ENCODE data around the gene RAPGEF2. TPM values are rescaled to one million over a fixed set of nuclear protein-coding genes. Genes with fewer than 3 reads are reported as not detected.
"Not testable (repeated sequence)": the region's sequence is repeated elsewhere in the genome, so short reads cannot be mapped to it uniquely, and the experiment has no call there.

RAPGEF2 gene
- total and polyA plus RNA-seq, 4 donors: 44.4 to 116 (median 66.0) TPM

GRCh38 chr4:159298502-159298901, 195.6 kb downstream of the RAPGEF2 start:
- Histone ChIP-seq H3K27me3 (ENCODE audit: control insufficient read depth, insufficient read depth, low read length) (no peaks in the 10 kb centered on the region), H3K27ac (ENCODE audit: low read depth, low read length) (no peak overlapping the region), H3K9me3 (ENCODE audit: control insufficient read depth, insufficient read depth, low read length) (no peaks in the 10 kb centered on the region), H3K4me1 (ENCODE audit: control insufficient read depth, insufficient read depth, low read length) (no peaks in the 10 kb centered on the region), H3K4me3 (ENCODE audit: low read depth, low read length) (no peak overlapping the region), H3K36me3 (ENCODE audit: control insufficient read depth, insufficient read depth, low read length) (no peaks in the 10 kb centered on the region)
- 25% methylated on average over 2 of the region's 4 CpGs for WGBS (ENCODE audit: insufficient coverage)
- DNase-seq (ENCODE audit: low read depth in 4 of 6, low spot score in 6 of 6): no peak

DNA sequence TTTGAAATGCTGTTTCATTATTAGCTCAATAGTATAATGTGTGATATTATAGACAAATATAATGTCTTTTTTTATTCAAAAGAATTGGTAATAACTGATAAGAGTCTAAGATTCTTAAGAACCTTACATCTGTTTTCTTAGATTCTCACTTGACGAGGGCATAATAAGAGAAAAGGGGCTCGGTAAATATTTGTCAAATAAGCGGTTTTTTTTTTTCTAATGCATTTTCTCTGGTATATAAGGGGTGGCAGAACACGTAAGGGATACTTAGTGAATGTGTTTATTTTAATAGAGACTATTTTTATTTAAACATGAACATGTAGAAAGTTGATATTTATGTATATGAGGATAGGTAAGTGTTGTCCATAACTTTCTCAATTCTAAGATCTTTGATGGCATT, 200.6 kb downstream of the RAPGEF2 start:
- no peak for DNase-seq (ENCODE audit: low read depth in 4 of 6, low spot score in 6 of 6)
- Histone ChIP-seq H3K4me1 (ENCODE audit: control insufficient read depth, insufficient read depth, low read length) (no peaks in the 10 kb centered on the region), H3K36me3 (ENCODE audit: control insufficient read depth, insufficient read depth, low read length) (no peaks in the 10 kb centered on the region), H3K27ac (ENCODE audit: low read depth, low read length) (no peak overlapping the region), H3K9me3 (ENCODE audit: control insufficient read depth, insufficient read depth, low read length) (no peaks in the 10 kb centered on the region), H3K27me3 (ENCODE audit: control insufficient read depth, insufficient read depth, low read length) (no peaks in the 10 kb centered on the region), H3K4me3 (ENCODE audit: low read depth, low read length) (no peak overlapping the region)
- no CpG with 5 or more reads among the region's 4 CpGs for WGBS (ENCODE audit: insufficient coverage)

- H3K4me1 ChIP-seq (ENCODE audit: control insufficient read depth, insufficient read depth, low read length): no peaks in the 10 kb centered on the region
- H3K4me3 ChIP-seq (ENCODE audit: low read depth, low read length): no peak overlapping the region
- no peaks in the 10 kb centered on the region for H3K9me3 ChIP-seq (ENCODE audit: control insufficient read depth, insufficient read depth, low read length)
- no peaks in the 10 kb centered on the region for H3K27me3 ChIP-seq (ENCODE audit: control insufficient read depth, insufficient read depth, low read length)
- DNase-seq (ENCODE audit: low read depth in 4 of 6, low spot score in 6 of 6): no peak
- H3K27ac ChIP-seq (ENCODE audit: low read depth, low read length): no peak overlapping the region
- H3K36me3 ChIP-seq (ENCODE audit: control insufficient read depth, insufficient read depth, low read length): no peaks in the 10 kb centered on the region
- WGBS (ENCODE audit: insufficient coverage): no CpG with 5 or more reads among the region's 2 CpGs
These were observed 202.2 kb downstream of the RAPGEF2 start for GRCh38 chr4:159305129-159305528.

DNA sequence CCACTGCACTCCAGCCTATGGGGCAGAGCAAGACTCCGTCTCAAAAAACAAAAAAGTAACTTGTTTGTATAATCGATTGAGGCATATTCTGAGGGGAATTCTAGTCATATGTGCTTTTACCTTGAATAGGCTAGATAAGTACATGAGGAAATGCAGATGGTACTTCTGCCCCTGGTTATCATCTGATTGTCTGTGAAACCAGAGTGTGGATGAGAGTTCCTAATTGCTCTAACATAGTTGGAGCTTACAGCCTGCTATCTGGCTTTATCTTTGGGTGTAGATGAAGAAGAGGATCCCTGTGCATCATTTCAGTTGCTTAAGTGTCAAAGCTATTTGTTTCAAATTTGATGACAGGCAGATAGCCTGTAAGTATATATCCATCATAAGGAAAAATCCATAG, 205.1 kb downstream of the RAPGEF2 start:
- no peak overlapping the region for H3K27ac ChIP-seq (ENCODE audit: low read depth, low read length)
- no peak for DNase-seq (ENCODE audit: low read depth in 4 of 6, low spot score in 6 of 6)

GRCh38 chr4:159308566-159309340, 205.9 kb downstream of the RAPGEF2 start:
- DNase-seq (ENCODE audit: low read depth in 4 of 6, low spot score in 6 of 6): no peak
- Histone ChIP-seq H3K9me3 (ENCODE audit: control insufficient read depth, insufficient read depth, low read length) (no peaks in the 10 kb centered on the region), H3K36me3 (ENCODE audit: control insufficient read depth, insufficient read depth, low read length) (no peaks in the 10 kb centered on the region), H3K27ac (ENCODE audit: low read depth, low read length) (no peak overlapping the region), H3K27me3 (ENCODE audit: control insufficient read depth, insufficient read depth, low read length) (no peaks in the 10 kb centered on the region), H3K4me3 (ENCODE audit: low read depth, low read length) (no peak overlapping the region), H3K4me1 (ENCODE audit: control insufficient read depth, insufficient read depth, low read length) (no peaks in the 10 kb centered on the region)
- WGBS (ENCODE audit: insufficient coverage): 37% methylated on average over 2 of the region's 4 CpGs

More for the DNA sequence above, 205.1 kb downstream of the RAPGEF2 start:
- Histone ChIP-seq H3K9me3 (ENCODE audit: control insufficient read depth, insufficient read depth, low read length) (no peaks in the 10 kb centered on the region), H3K4me1 (ENCODE audit: control insufficient read depth, insufficient read depth, low read length) (no peaks in the 10 kb centered on the region), H3K4me3 (ENCODE audit: low read depth, low read length) (no peak overlapping the region), H3K36me3 (ENCODE audit: control insufficient read depth, insufficient read depth, low read length) (no peaks in the 10 kb centered on the region), H3K27me3 (ENCODE audit: control insufficient read depth, insufficient read depth, low read length) (no peaks in the 10 kb centered on the region)
- WGBS (ENCODE audit: insufficient coverage): no CpG with 5 or more reads among the region's 2 CpGs

GRCh38 chr4:159312236-159312635, 209.4 kb downstream of the RAPGEF2 start:
- no peaks in the 10 kb centered on the region for H3K9me3 ChIP-seq (ENCODE audit: control insufficient read depth, insufficient read depth, low read length)
- no peak for DNase-seq (ENCODE audit: low read depth in 4 of 6, low spot score in 6 of 6)
- H3K27ac ChIP-seq (ENCODE audit: low read depth, low read length): no peak overlapping the region
- H3K4me1 ChIP-seq (ENCODE audit: control insufficient read depth, insufficient read depth, low read length): no peaks in the 10 kb centered on the region
- H3K36me3 ChIP-seq (ENCODE audit: control insufficient read depth, insufficient read depth, low read length): peaks cover 7% of the 10 kb centered on the region
- no peak overlapping the region for H3K4me3 ChIP-seq (ENCODE audit: low read depth, low read length)
- H3K27me3 ChIP-seq (ENCODE audit: control insufficient read depth, insufficient read depth, low read length): no peaks in the 10 kb centered on the region

DNA sequence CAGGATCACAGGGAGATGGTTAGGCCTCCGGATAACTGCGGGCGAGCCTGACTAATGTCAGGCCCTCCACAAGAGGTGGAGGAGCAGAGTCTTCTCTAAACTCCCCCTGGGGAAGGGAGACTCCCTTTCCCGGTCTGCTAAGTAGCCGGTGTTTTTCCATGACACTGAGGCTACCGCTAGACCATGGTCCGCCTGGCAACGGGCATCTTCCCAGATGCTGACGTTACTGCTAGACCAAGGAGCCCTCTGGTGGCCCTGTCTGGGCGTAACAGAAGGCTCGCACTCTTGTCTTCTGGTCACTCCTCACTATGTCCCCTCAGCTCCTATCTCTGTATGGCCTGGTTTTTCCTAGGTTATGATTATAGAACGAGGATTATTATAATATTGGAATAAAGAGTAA, 213.0 kb downstream of the RAPGEF2 start:
- not testable (repeated sequence) for H3K36me3 ChIP-seq (ENCODE audit: control insufficient read depth, insufficient read depth, low read length); H3K27ac ChIP-seq (ENCODE audit: low read depth, low read length); H3K4me3 ChIP-seq (ENCODE audit: low read depth, low read length); H3K4me1 ChIP-seq (ENCODE audit: control insufficient read depth, insufficient read depth, low read length); DNase-seq (ENCODE audit: low read depth in 4 of 6, low spot score in 6 of 6); H3K9me3 ChIP-seq (ENCODE audit: control insufficient read depth, insufficient read depth, low read length); H3K27me3 ChIP-seq (ENCODE audit: control insufficient read depth, insufficient read depth, low read length)
- WGBS (ENCODE audit: insufficient coverage): 92% methylated on average over 8 of the region's 12 CpGs

DNA sequence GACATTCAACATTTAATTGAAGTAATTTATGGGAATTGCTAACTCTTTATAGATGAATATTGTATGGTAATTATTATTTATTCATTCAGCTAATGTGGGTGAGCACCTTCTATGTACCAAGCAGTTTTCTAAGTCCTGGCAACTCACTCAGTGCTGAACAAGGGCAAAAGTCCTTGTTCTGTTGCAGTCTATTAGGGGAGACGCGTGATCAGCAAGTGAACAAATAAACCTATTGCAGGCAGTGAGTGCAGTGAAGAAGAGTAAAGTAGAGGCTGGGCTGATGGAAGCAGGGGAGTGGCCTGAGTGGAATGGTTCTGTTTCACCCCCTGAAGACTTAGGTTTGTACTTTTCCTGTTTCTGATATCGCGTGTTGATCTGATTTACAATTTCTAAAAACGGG, 214.3 kb downstream of the RAPGEF2 start:
- WGBS (ENCODE audit: insufficient coverage): 91% methylated on average over 5 of the region's 5 CpGs

DNA sequence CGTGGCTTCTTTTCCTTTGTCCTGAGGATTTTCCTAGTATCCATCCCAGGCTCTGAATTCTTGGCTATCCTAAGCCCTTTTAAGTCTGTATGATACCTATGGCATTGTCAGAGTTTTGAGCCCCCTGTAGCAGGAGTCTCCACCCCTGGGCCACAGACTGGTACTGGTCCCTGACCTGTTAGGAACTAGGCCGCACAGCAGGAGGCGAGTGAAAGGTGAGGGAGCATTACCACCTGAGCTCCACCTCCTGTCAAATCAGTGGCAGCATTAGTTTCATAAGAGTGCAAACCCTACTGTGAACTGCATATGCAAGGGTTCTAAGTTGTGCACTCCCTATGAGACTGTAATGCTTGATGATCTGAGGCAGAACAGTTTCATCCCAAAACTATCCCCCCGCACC, 216.1 kb downstream of the RAPGEF2 start:
- WGBS (ENCODE audit: insufficient coverage): 80% methylated on average over 1 of the region's 4 CpGs
- H3K4me1 ChIP-seq (ENCODE audit: control insufficient read depth, insufficient read depth, low read length): no peaks in the 10 kb centered on the region

More for the DNA sequence above, 214.3 kb downstream of the RAPGEF2 start:
- no peak overlapping the region for H3K4me3 ChIP-seq (ENCODE audit: low read depth, low read length)
- H3K27me3 ChIP-seq (ENCODE audit: control insufficient read depth, insufficient read depth, low read length): no peaks in the 10 kb centered on the region
- no peaks in the 10 kb centered on the region for H3K4me1 ChIP-seq (ENCODE audit: control insufficient read depth, insufficient read depth, low read length)
- no peak overlapping the region for H3K27ac ChIP-seq (ENCODE audit: low read depth, low read length)
- H3K9me3 ChIP-seq (ENCODE audit: control insufficient read depth, insufficient read depth, low read length): no peaks in the 10 kb centered on the region
- no peak for DNase-seq (ENCODE audit: low read depth in 4 of 6, low spot score in 6 of 6)
- peaks cover 7% of the 10 kb centered on the region for H3K36me3 ChIP-seq (ENCODE audit: control insufficient read depth, insufficient read depth, low read length)

GRCh38 chr4:159326480-159326879, 223.6 kb downstream of the RAPGEF2 start:
- Histone ChIP-seq H3K4me1 (ENCODE audit: control insufficient read depth, insufficient read depth, low read length) (no peaks in the 10 kb centered on the region), H3K27ac (ENCODE audit: low read depth, low read length) (no peak overlapping the region), H3K36me3 (ENCODE audit: control insufficient read depth, insufficient read depth, low read length) (peaks cover 14% of the 10 kb centered on the region), H3K27me3 (ENCODE audit: control insufficient read depth, insufficient read depth, low read length) (no peaks in the 10 kb centered on the region), H3K9me3 (ENCODE audit: control insufficient read depth, insufficient read depth, low read length) (no peaks in the 10 kb centered on the region), H3K4me3 (ENCODE audit: low read depth, low read length) (no peak overlapping the region)
- DNase-seq (ENCODE audit: low read depth in 4 of 6, low spot score in 6 of 6): no peak

More for the DNA sequence above, 216.1 kb downstream of the RAPGEF2 start:
- no peaks in the 10 kb centered on the region for H3K27me3 ChIP-seq (ENCODE audit: control insufficient read depth, insufficient read depth, low read length)
- H3K4me3 ChIP-seq (ENCODE audit: low read depth, low read length): no peak overlapping the region
- H3K36me3 ChIP-seq (ENCODE audit: control insufficient read depth, insufficient read depth, low read length): peaks cover 18% of the 10 kb centered on the region
- no peaks in the 10 kb centered on the region for H3K9me3 ChIP-seq (ENCODE audit: control insufficient read depth, insufficient read depth, low read length)
- no peak overlapping the region for H3K27ac ChIP-seq (ENCODE audit: low read depth, low read length)
- no peak for DNase-seq (ENCODE audit: low read depth in 4 of 6, low spot score in 6 of 6)
